ENCODE measurements around the gene IFT27.

The IFT27 gene

GRCh38 chr22:36783743-36784142 is 7.8 kb upstream of the IFT27 start:
- no peak for TF ChIP-seq EZH2phosphoT487 (IDR thresholded peaks at IDR 0.05; ENCODE audit: borderline replicate concordance, low read length)
- TF ChIP-seq CTCF (IDR thresholded peaks at IDR 0.05; ENCODE audit: low read depth, low read length, poor library complexity, severe bottlenecking): no peak
- no peak overlapping the region for H3K4me2 ChIP-seq (ENCODE audit: low read length)
- H3F3A ChIP-seq (ENCODE audit: control insufficient read depth, insufficient read depth): no peaks in the 10 kb centered on the region
- peaks cover 9% of the 10 kb centered on the region for H3K4me1 ChIP-seq (ENCODE audit: control insufficient read depth, low read length)
- H4K20me1 ChIP-seq (ENCODE audit: control insufficient read depth, insufficient read depth, low read depth, low read length): no peaks in the 10 kb centered on the region
- H3K36me3 ChIP-seq (ENCODE audit: control insufficient read depth, low read length): no peaks in the 10 kb centered on the region
- H3K9me3 ChIP-seq (ENCODE audit: control insufficient read depth, insufficient read depth, low read length): no peaks in the 10 kb centered on the region
- no peak overlapping the region for H3K4me3 ChIP-seq (ENCODE audit: low read length)
- no peaks in the 10 kb centered on the region for H3K79me2 ChIP-seq (ENCODE audit: control insufficient read depth, low read length)
- no peaks in the 10 kb centered on the region for H3K9me2 ChIP-seq (replicated peaks; ENCODE audit: control insufficient read depth, low read length)
- peaks cover 14% of the 10 kb centered on the region; the same call in 1 of the 2 replicates for H3K27me3 ChIP-seq (ENCODE audit: control insufficient read depth, low read length)
- no peak overlapping the region for H3K27ac ChIP-seq (ENCODE audit: low read depth, low read length)

- Histone ChIP-seq H3K27ac (ENCODE audit: low read depth, low read length) (no peak overlapping the region), H3K36me3 (ENCODE audit: control insufficient read depth, low read length) (no peaks in the 10 kb centered on the region), H3K9me2 (replicated peaks; ENCODE audit: control insufficient read depth, low read length) (no peaks in the 10 kb centered on the region), H3K27me3 (ENCODE audit: control insufficient read depth, low read length) (peaks cover 14% of the 10 kb centered on the region; the same call in 1 of the 2 replicates), H3K9me3 (ENCODE audit: control insufficient read depth, insufficient read depth, low read length) (no peaks in the 10 kb centered on the region), H3K4me3 (ENCODE audit: low read length) (no peak overlapping the region), H4K20me1 (ENCODE audit: control insufficient read depth, insufficient read depth, low read depth, low read length) (no peaks in the 10 kb centered on the region), H3K79me2 (ENCODE audit: control insufficient read depth, low read length) (no peaks in the 10 kb centered on the region), H3K4me2 (ENCODE audit: low read length) (peak overlapping the region; percentile 38), H3K4me1 (ENCODE audit: control insufficient read depth, low read length) (peaks cover 12% of the 10 kb centered on the region), H3F3A (ENCODE audit: control insufficient read depth, insufficient read depth) (no peaks in the 10 kb centered on the region)
- TF ChIP-seq EZH2phosphoT487 (IDR thresholded peaks at IDR 0.05; ENCODE audit: borderline replicate concordance, low read length): no peak
- peak; percentile 95 for TF ChIP-seq CTCF (IDR thresholded peaks at IDR 0.05; ENCODE audit: low read depth, low read length, poor library complexity, severe bottlenecking)
These were observed 6.0 kb upstream of the IFT27 start for GRCh38 chr22:36781656-36782627.

GRCh38 chr22:36778020-36778419 is 2.1 kb upstream of the IFT27 start:
- H3K4me2 ChIP-seq (ENCODE audit: low read length): no peak overlapping the region
- H3K9me2 ChIP-seq (replicated peaks; ENCODE audit: control insufficient read depth, low read length): no peaks in the 10 kb centered on the region
- no peaks in the 10 kb centered on the region for H3K9me3 ChIP-seq (ENCODE audit: control insufficient read depth, insufficient read depth, low read length)
- H4K20me1 ChIP-seq (ENCODE audit: control insufficient read depth, insufficient read depth, low read depth, low read length): no peaks in the 10 kb centered on the region
- H3K36me3 ChIP-seq (ENCODE audit: control insufficient read depth, low read length): no peaks in the 10 kb centered on the region
- no peak overlapping the region for H3K27ac ChIP-seq (ENCODE audit: low read depth, low read length)
- no peaks in the 10 kb centered on the region for H3K27me3 ChIP-seq (ENCODE audit: control insufficient read depth, low read length)
- no peak overlapping the region for H3K4me3 ChIP-seq (ENCODE audit: low read length)
- H3K4me1 ChIP-seq (ENCODE audit: control insufficient read depth, low read length): peaks cover 24% of the 10 kb centered on the region
- no peaks in the 10 kb centered on the region for H3F3A ChIP-seq (ENCODE audit: control insufficient read depth, insufficient read depth)
- TF ChIP-seq CTCF (IDR thresholded peaks at IDR 0.05; ENCODE audit: low read depth, low read length, poor library complexity, severe bottlenecking) (no peak), EZH2phosphoT487 (IDR thresholded peaks at IDR 0.05; ENCODE audit: borderline replicate concordance, low read length) (no peak)
- H3K79me2 ChIP-seq (ENCODE audit: control insufficient read depth, low read length): peaks cover 9% of the 10 kb centered on the region

Measured in DOHH2 (cell line).